GM18861 (cell line): ENCODE data around the gene TBC1D30.

Source experiments
- ATAC-seq: cut with Tn5 transposase; IDR thresholded peaks from one replicate; pipeline ENCODE4 v1.9.1; 2021; ENCODE audit not compliant: unreplicated experiment

The TBC1D30 gene

GRCh38 chr12:64907097-64907496, 82.7 kb downstream of the TBC1D30 start:
- ATAC-seq = no peak

- no peak for ATAC-seq
Observed at GRCh38 chr12:64909124-64909523, 84.7 kb downstream of the TBC1D30 start.

GRCh38 chr12:64911081-64911480, 86.6 kb downstream of the TBC1D30 start:
- no peak for ATAC-seq

- ATAC-seq = no peak
Observed at GRCh38 chr12:64911912-64912311, 87.5 kb downstream of the TBC1D30 start.

- no peak for ATAC-seq
Observed at GRCh38 chr12:64912516-64913255, 88.2 kb downstream of the TBC1D30 start.

- no peak for ATAC-seq
Observed at GRCh38 chr12:64915242-64915641, 90.8 kb downstream of the TBC1D30 start.

- no peak for ATAC-seq
Observed at GRCh38 chr12:64916411-64917261, 92.2 kb downstream of the TBC1D30 start.

GRCh38 chr12:64918344-64918743, 93.9 kb downstream of the TBC1D30 start:
- no peak for ATAC-seq

- ATAC-seq = no peak
Observed at GRCh38 chr12:64918801-64919200, 94.4 kb downstream of the TBC1D30 start.

- no peak for ATAC-seq
Observed at GRCh38 chr12:64922853-64923252, 98.4 kb downstream of the TBC1D30 start.

- ATAC-seq = no peak
Observed at GRCh38 chr12:64923536-64923935, 99.1 kb downstream of the TBC1D30 start.
